ENCODE measurements around the gene ALDH1L2.

- TF ChIP-seq PRDM4 (tag by site-specific recombination; IDR thresholded peaks at IDR 0.05), result no peak
- TF ChIP-seq, protein P1, sequence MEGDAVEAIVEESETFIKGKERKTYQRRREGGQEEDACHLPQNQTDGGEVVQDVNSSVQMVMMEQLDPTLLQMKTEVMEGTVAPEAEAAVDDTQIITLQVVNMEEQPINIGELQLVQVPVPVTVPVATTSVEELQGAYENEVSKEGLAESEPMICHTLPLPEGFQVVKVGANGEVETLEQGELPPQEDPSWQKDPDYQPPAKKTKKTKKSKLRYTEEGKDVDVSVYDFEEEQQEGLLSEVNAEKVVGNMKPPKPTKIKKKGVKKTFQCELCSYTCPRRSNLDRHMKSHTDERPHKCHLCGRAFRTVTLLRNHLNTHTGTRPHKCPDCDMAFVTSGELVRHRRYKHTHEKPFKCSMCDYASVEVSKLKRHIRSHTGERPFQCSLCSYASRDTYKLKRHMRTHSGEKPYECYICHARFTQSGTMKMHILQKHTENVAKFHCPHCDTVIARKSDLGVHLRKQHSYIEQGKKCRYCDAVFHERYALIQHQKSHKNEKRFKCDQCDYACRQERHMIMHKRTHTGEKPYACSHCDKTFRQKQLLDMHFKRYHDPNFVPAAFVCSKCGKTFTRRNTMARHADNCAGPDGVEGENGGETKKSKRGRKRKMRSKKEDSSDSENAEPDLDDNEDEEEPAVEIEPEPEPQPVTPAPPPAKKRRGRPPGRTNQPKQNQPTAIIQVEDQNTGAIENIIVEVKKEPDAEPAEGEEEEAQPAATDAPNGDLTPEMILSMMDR (tag by site-specific recombination; IDR thresholded peaks at IDR 0.05), result no peak
- no peak for TF ChIP-seq ZNF2 (tag by site-specific recombination; IDR thresholded peaks at IDR 0.05)
- TF ChIP-seq, protein P2, sequence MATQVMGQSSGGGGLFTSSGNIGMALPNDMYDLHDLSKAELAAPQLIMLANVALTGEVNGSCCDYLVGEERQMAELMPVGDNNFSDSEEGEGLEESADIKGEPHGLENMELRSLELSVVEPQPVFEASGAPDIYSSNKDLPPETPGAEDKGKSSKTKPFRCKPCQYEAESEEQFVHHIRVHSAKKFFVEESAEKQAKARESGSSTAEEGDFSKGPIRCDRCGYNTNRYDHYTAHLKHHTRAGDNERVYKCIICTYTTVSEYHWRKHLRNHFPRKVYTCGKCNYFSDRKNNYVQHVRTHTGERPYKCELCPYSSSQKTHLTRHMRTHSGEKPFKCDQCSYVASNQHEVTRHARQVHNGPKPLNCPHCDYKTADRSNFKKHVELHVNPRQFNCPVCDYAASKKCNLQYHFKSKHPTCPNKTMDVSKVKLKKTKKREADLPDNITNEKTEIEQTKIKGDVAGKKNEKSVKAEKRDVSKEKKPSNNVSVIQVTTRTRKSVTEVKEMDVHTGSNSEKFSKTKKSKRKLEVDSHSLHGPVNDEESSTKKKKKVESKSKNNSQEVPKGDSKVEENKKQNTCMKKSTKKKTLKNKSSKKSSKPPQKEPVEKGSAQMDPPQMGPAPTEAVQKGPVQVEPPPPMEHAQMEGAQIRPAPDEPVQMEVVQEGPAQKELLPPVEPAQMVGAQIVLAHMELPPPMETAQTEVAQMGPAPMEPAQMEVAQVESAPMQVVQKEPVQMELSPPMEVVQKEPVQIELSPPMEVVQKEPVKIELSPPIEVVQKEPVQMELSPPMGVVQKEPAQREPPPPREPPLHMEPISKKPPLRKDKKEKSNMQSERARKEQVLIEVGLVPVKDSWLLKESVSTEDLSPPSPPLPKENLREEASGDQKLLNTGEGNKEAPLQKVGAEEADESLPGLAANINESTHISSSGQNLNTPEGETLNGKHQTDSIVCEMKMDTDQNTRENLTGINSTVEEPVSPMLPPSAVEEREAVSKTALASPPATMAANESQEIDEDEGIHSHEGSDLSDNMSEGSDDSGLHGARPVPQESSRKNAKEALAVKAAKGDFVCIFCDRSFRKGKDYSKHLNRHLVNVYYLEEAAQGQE (tag by site-specific recombination; IDR thresholded peaks at IDR 0.05), result no peak
Observed at GRCh38 chr12:105064564-105065178, 19.6 kb downstream of the ALDH1L2 start.

Measured in HEK293 (cell line).